H9 (cell line): ENCODE data around the gene ADGRG4. TPM values are rescaled to one million over a fixed set of nuclear protein-coding genes. Genes with fewer than 3 reads are reported as not detected.

ENCODE experiments used
- DNase-seq: peaks from one replicate; pipeline ENCODE4 v3.0.0-alpha.2; 2017
- H2AFZ ChIP-seq: one replicate; pipeline ENCODE4 v1.6.1; 2013; ENCODE audit warnings: mild to moderate bottlenecking, low read length, control low read depth, moderate library complexity
- H2AK5ac ChIP-seq: 2 replicates; pipeline ENCODE4 v1.6.1; 2013; ENCODE audit warnings: low read length, control low read depth, mixed read lengths; ENCODE audit not compliant: insufficient read length
- H2BK120ac ChIP-seq: one replicate; pipeline ENCODE4 v1.6.1; 2013; ENCODE audit warnings: low read depth, mild to moderate bottlenecking, low read length, control low read depth, inconsistent platforms; ENCODE audit not compliant: poor library complexity, severe bottlenecking
- H2BK12ac ChIP-seq: 2 replicates; pipeline ENCODE4 v1.6.1; 2013; ENCODE audit warnings: low read length, control low read depth, mixed read lengths, low read depth; ENCODE audit not compliant: insufficient read length
- H2BK15ac ChIP-seq: 2 replicates; pipeline ENCODE4 v1.6.1; 2013; ENCODE audit warnings: low read depth, low read length, control low read depth
- H2BK20ac ChIP-seq: one replicate; pipeline ENCODE4 v1.6.1; 2013; ENCODE audit warnings: low read depth, mild to moderate bottlenecking, low read length, control low read depth, inconsistent platforms; ENCODE audit not compliant: poor library complexity, severe bottlenecking
- H2BK5ac ChIP-seq: 2 replicates; pipeline ENCODE4 v1.6.1; 2013; ENCODE audit warnings: low read length, control low read depth, mixed read lengths; ENCODE audit not compliant: insufficient read length
- H3K14ac ChIP-seq: 2 replicates; pipeline ENCODE4 v1.6.1; 2013; ENCODE audit warnings: low read length, control low read depth; ENCODE audit not compliant: insufficient read depth
- H3K18ac ChIP-seq: 2 replicates; pipeline ENCODE4 v1.6.1; 2013; ENCODE audit warnings: low read depth, mild to moderate bottlenecking, mixed read lengths, low read length, control low read depth; ENCODE audit not compliant: insufficient read length
- H3K23ac ChIP-seq: 2 replicates; pipeline ENCODE4 v1.6.1; 2013; ENCODE audit warnings: low read length, control low read depth, mixed read lengths, low read depth; ENCODE audit not compliant: insufficient read length
- H3K23me2 ChIP-seq: 2 replicates; pipeline ENCODE4 v1.6.1; 2013; ENCODE audit warnings: low read depth, mild to moderate bottlenecking, mixed read lengths, low read length, control low read depth; ENCODE audit not compliant: insufficient read length, poor library complexity, severe bottlenecking
- H3K27ac ChIP-seq: 2 replicates; pipeline ENCODE4 v1.5.1; 2013; ENCODE audit warnings: low read length, control low read depth, mixed read lengths, low read depth; ENCODE audit not compliant: insufficient read length
- H3K27me3 ChIP-seq: 2 replicates; pipeline ENCODE4 v1.6.1; 2013; ENCODE audit warnings: low read length, control low read depth, inconsistent platforms; ENCODE audit not compliant: insufficient read depth
- H3K4ac ChIP-seq: 2 replicates; pipeline ENCODE4 v1.6.1; 2013; ENCODE audit warnings: low read depth, mild to moderate bottlenecking, control low read depth, inconsistent platforms, low read length, moderate library complexity
- H3K4me1 ChIP-seq: 2 replicates; pipeline ENCODE4 v1.6.1; 2013; ENCODE audit warnings: low read length, control low read depth, inconsistent platforms; ENCODE audit not compliant: insufficient read depth
- H3K4me2 ChIP-seq: 2 replicates; pipeline ENCODE4 v1.6.1; 2013; ENCODE audit warnings: low read length, control low read depth, mixed read lengths; ENCODE audit not compliant: insufficient read length, insufficient read depth
- H3K56ac ChIP-seq: 2 replicates; pipeline ENCODE4 v1.6.1; 2013; ENCODE audit warnings: low read depth, mild to moderate bottlenecking, mixed read lengths, low read length, control low read depth; ENCODE audit not compliant: insufficient read length
- H3K79me1 ChIP-seq: 2 replicates; pipeline ENCODE4 v1.6.1; 2013; ENCODE audit warnings: low read depth, mild to moderate bottlenecking, moderate library complexity, low read length, control low read depth, inconsistent platforms; ENCODE audit not compliant: insufficient read depth, poor library complexity, severe bottlenecking
- H3K79me2 ChIP-seq: 2 replicates; pipeline ENCODE4 v1.6.1; 2013; ENCODE audit warnings: low read length, control low read depth, inconsistent platforms; ENCODE audit not compliant: insufficient read depth
- H3K9ac ChIP-seq: 2 replicates; pipeline ENCODE4 v1.6.1; 2013; ENCODE audit warnings: low read length, control low read depth, mixed read lengths; ENCODE audit not compliant: insufficient read length; ENCODE audit errors: extremely low read depth
- H3K9me3 ChIP-seq: one replicate; pipeline ENCODE4 v1.6.1; 2013; ENCODE audit warnings: low read depth, low read length, inconsistent platforms; ENCODE audit not compliant: control insufficient read depth
- H3T11ph ChIP-seq: one replicate; pipeline ENCODE4 v1.6.1; 2013; ENCODE audit warnings: mild to moderate bottlenecking, low read length, control low read depth, inconsistent platforms
- H4K20me1 ChIP-seq: one replicate; pipeline ENCODE4 v1.6.1; 2013; ENCODE audit not compliant: control insufficient read depth, insufficient read length, insufficient read depth
- H4K5ac ChIP-seq: 2 replicates; pipeline ENCODE4 v1.6.1; 2013; ENCODE audit warnings: low read depth, mild to moderate bottlenecking, mixed read lengths, low read length, control low read depth; ENCODE audit not compliant: insufficient read length
- H4K8ac ChIP-seq: replicated peaks from 2 replicates; pipeline ENCODE4 v1.6.1; 2013; ENCODE audit warnings: low read length, control low read depth, mixed read lengths, low read depth; ENCODE audit not compliant: insufficient read length
- H4K91ac ChIP-seq: 2 replicates; pipeline ENCODE4 v1.6.1; 2013; ENCODE audit warnings: low read depth, mild to moderate bottlenecking, moderate library complexity, mixed read lengths, low read length, control low read depth; ENCODE audit not compliant: insufficient read length
- H3K27ac Mint-ChIP-seq, 3 experiments: 2 replicates in 2 of 3; 3 replicates in 1 of 3; pipeline ENCODE4 v1.8.0; 2020 to 2021; ENCODE audit warnings: mixed read lengths in 3 of 3, mild to moderate bottlenecking in 1 of 3, moderate library complexity in 1 of 3
- H3K27me3 Mint-ChIP-seq: 2 replicates; pipeline ENCODE4 v1.8.0; 2021; ENCODE audit warnings: low read depth, mild to moderate bottlenecking, moderate library complexity, mixed read lengths
- H3K36me3 Mint-ChIP-seq, 3 experiments: 2 replicates in 2 of 3; 3 replicates in 1 of 3; pipeline ENCODE4 v1.8.0; 2020 to 2021; ENCODE audit warnings: low read depth in 3 of 3, mixed read lengths in 3 of 3; ENCODE audit not compliant: insufficient read depth in 1 of 3
- H3K4me1 Mint-ChIP-seq, 2 experiments: 2 replicates each; pipeline ENCODE4 v1.8.0; 2020; ENCODE audit warnings: mixed read lengths in 2 of 2
- H3K4me3 Mint-ChIP-seq, 2 experiments: 2 replicates in 1 of 2; 3 replicates in 1 of 2; pipeline ENCODE4 v1.8.0; 2020 to 2021; ENCODE audit warnings: mild to moderate bottlenecking in 2 of 2, mixed read lengths in 2 of 2, moderate library complexity in 1 of 2
- H3K9me3 Mint-ChIP-seq, 2 experiments: 2 replicates in 1 of 2; 3 replicates in 1 of 2; pipeline ENCODE4 v1.8.0; 2020; ENCODE audit warnings: mild to moderate bottlenecking in 2 of 2, mixed read lengths in 2 of 2, moderate library complexity in 1 of 2
- CTCF ChIP-seq: fragments of 200-600 bp; sonication (generic); conservative IDR thresholded peaks from 3 replicates; pipeline ENCODE4 v1.8.0; 2021; ENCODE audit warnings: antibody characterized with exemption, mild to moderate bottlenecking
- WGBS: extraction: QIAGEN DNeasy Blood & Tissue Kit; methylation state at CpG from one replicate; pipeline ENCODE4 v1.1.7; 2013; ENCODE audit warnings: missing lambda C conversion rate, low lambda C conversion rate, mixed read lengths; ENCODE audit not compliant: insufficient read length; ENCODE audit errors: extremely low coverage; 5-methylcytosine and 5-hydroxymethylcytosine counted together
- total RNA-seq: library from RNA; stranded (reverse); gene quantifications from 2 replicates; pipeline ENCODE4 v1.2.1, GENCODE V29; 2021

The ADGRG4 gene
- total RNA-seq, 1 experiment from 2014 or later: not detected

- Histone ChIP-seq H3K4ac (no peak overlapping the region), H3K79me1 (no peaks in the 10 kb centered on the region), H3T11ph (no peak overlapping the region), H3K23ac (no peak overlapping the region), H3K4me2 (no peak overlapping the region), H3K14ac (no peak overlapping the region), H3K9ac (no peak overlapping the region), H4K5ac (no peak overlapping the region), H2AFZ (no peak overlapping the region), H2BK20ac (no peak overlapping the region), H4K91ac (no peak overlapping the region), H3K9me3 (peaks cover 45% of the 10 kb centered on the region), H2BK120ac (no peak overlapping the region), H3K23me2 (no peaks in the 10 kb centered on the region), H3K27me3 (no peaks in the 10 kb centered on the region), H3K4me1 (no peaks in the 10 kb centered on the region), H2BK5ac (no peak overlapping the region), H2BK12ac (no peak overlapping the region), H4K20me1 (no peaks in the 10 kb centered on the region), H3K56ac (no peak overlapping the region), H3K27ac (no peak overlapping the region), H4K8ac (no peak overlapping the region), H3K18ac (no peak overlapping the region), H2BK15ac (no peak overlapping the region), H3K79me2 (no peaks in the 10 kb centered on the region), H2AK5ac (no peak overlapping the region)
- H3K27me3 Mint-ChIP-seq: peaks cover 2% of the 10 kb centered on the region; the same call in 1 of the 2 replicates
- DNase-seq: no peak
- peaks cover 7 to 20% of the 10 kb centered on the region in 2 experiments for H3K4me1 Mint-ChIP-seq
- no peak for TF ChIP-seq CTCF
- H3K9me3 Mint-ChIP-seq: peaks cover 56 to 82% of the 10 kb centered on the region in 2 experiments
- H3K36me3 Mint-ChIP-seq: peaks cover 0 to 2% (median 0%) of the 10 kb centered on the region in 3 experiments; a peak in 2 of 7 replicates
- no peak overlapping the region for H3K4me3 Mint-ChIP-seq
- no CpG with 5 or more reads among the region's 5 CpGs for WGBS
- no peak overlapping the region for H3K27ac Mint-ChIP-seq
These were observed 38.5 kb upstream of the ADGRG4 start for GRCh38 chrX:136262243-136262642.
